Testis (tissue), 3 donors: Measurements from ENCODE around the gene TMEM222. TPM values are rescaled to one million over a fixed set of nuclear protein-coding genes. Genes with fewer than 3 reads are reported as not detected.

Experiments
- DNase-seq: peaks from one replicate; pipeline ENCODE4 v3.0.0-alpha.2; 2019
- H3K27ac ChIP-seq, 2 donors: fragments of 200-600 bp; sonication (generic); one replicate each; pipeline ENCODE4 v1.5.1; 2019
- H3K27me3 ChIP-seq: fragments of 200-600 bp; sonication (generic); one replicate; pipeline ENCODE4 v1.5.1; 2019
- H3K36me3 ChIP-seq: fragments of 200-600 bp; sonication (generic); one replicate; pipeline ENCODE4 v1.5.1; 2017; ENCODE audit warnings: low read depth; ENCODE audit errors: missing control alignments
- H3K4me1 ChIP-seq: fragments of 200-600 bp; sonication (generic); one replicate; pipeline ENCODE4 v1.5.1; 2019
- H3K4me3 ChIP-seq, 2 donors: fragments of 200-600 bp; sonication (generic); one replicate each; pipeline ENCODE4 v1.5.1; 2017 to 2019
- H3K9me3 ChIP-seq: fragments of 200-600 bp; sonication (generic); one replicate; pipeline ENCODE4 v1.5.1; 2017
- CTCF ChIP-seq, 3 experiments: fragments of 450-650 bp in 2 of 3; fragments of 200-600 bp in 1 of 3; sonication (generic) in 1 of 3; IDR thresholded peaks; one replicate each; pipeline ENCODE4 v1.5.1; 2016 to 2019; ENCODE audit warnings: antibody characterized with exemption in 3 of 3, mild to moderate bottlenecking in 2 of 3, moderate library complexity in 1 of 3
- POLR2A ChIP-seq: fragments of 450-650 bp; IDR thresholded peaks from one replicate; pipeline ENCODE4 v1.6.1; 2017; ENCODE audit warnings: antibody characterized with exemption, mild to moderate bottlenecking, moderate library complexity
- WGBS, 2 donors: methylation state at CpG; one replicate each; pipeline ENCODE4 v1.1.5; 2018; 5-methylcytosine and 5-hydroxymethylcytosine counted together
- intact Hi-C: fragments of 100-400 bp; cut with DNase I; formaldehyde crosslinking; loops from one replicate; pipeline ENCODE4 v1.15.1; 2023; ENCODE audit warnings: low total_unique reads
- polyA plus RNA-seq: library from polyadenylated mRNA; stranded (reverse); fragments of 350-450 nt; fragmentation: Illumina TruSeq; extraction: RNeasy Lipid Tissue Mini Kit (QIAGEN cat#74804); gene quantifications from one replicate; pipeline ENCODE4 v1.2.3, GENCODE V29; 2014; ENCODE audit warnings: low read depth, low replicate concordance; ENCODE audit not compliant: insufficient read depth
- total RNA-seq, 2 donors: library from RNA; depleted of rRNA; stranded (reverse); fragments of >200 nt; gene quantifications; one replicate each; pipeline ENCODE4 v1.2.3, GENCODE V29; 2016

TMEM222 gene
- total and polyA plus RNA-seq, 3 donors from 2014 or later: 41.4 to 81.6 (median 67.5) TPM

- no peak for TF ChIP-seq CTCF (IDR thresholded peaks at IDR 0.05)
- no peak for TF ChIP-seq POLR2A
- Histone ChIP-seq H3K36me3 (no peaks in the 10 kb centered on the region), H3K4me1 (no peaks in the 10 kb centered on the region), H3K4me3 (no peak overlapping the region), H3K27ac (no peak overlapping the region), H3K27me3 (no peaks in the 10 kb centered on the region), H3K9me3 (no peaks in the 10 kb centered on the region)
- no peak for DNase-seq
- intact Hi-C loops: no loop called here
- 88 to 90% methylated on average over 8 to 11 of the region's 11 CpGs for WGBS, 2 donors
Measured at GRCh38 chr1:27372808-27373690, 51.1 kb downstream of the TMEM222 start.

GRCh38 chr1:27374362-27375086 is 52.6 kb downstream of the TMEM222 start, which contains the start of gene FCN3:
Gene FCN3 (minus strand): TSS chr1:27374824. CDS start chr1:27374818, 6 bp downstream.
- H3K27ac ChIP-seq: no peak within 1 kb of the TSS
- no peak for TF ChIP-seq CTCF (IDR thresholded peaks at IDR 0.05)
- no peak within 1 kb of the TSS for H3K4me3 ChIP-seq
- 86% methylated on average over 4 of the region's 4 CpGs for WGBS, 2 donors
- no peaks in the 10 kb centered on the region for H3K4me1 ChIP-seq
- no peak for DNase-seq
- H3K27me3 ChIP-seq: no peaks in the 10 kb centered on the region
- intact Hi-C loops: no loop called here
- H3K36me3 ChIP-seq: no peaks in the 10 kb centered on the region
- no peaks in the 10 kb centered on the region for H3K9me3 ChIP-seq

GRCh38 chr1:27377760-27378495 is 56.0 kb downstream of the TMEM222 start:
- Histone ChIP-seq H3K27me3 (no peaks in the 10 kb centered on the region), H3K4me1 (peaks cover 8% of the 10 kb centered on the region), H3K27ac (no peak overlapping the region), H3K9me3 (no peaks in the 10 kb centered on the region), H3K4me3 (no peak overlapping the region), H3K36me3 (no peaks in the 10 kb centered on the region)
- no peak for DNase-seq
- intact Hi-C loops: no loop called here
- TF ChIP-seq CTCF (IDR thresholded peaks at IDR 0.05) (no peak), POLR2A (no peak)
- 68 to 70% methylated on average over 12 of the region's 12 CpGs for WGBS, 2 donors

GRCh38 chr1:27379564-27380122 is 57.7 kb downstream of the TMEM222 start:
- DNase-seq: no peak
- WGBS, 2 donors: 84 to 86% methylated on average over 6 to 10 of the region's 11 CpGs
- no peak overlapping the region for H3K4me3 ChIP-seq
- no peak overlapping the region for H3K27ac ChIP-seq
- H3K9me3 ChIP-seq: no peaks in the 10 kb centered on the region
- intact Hi-C loops: no loop called here
- H3K4me1 ChIP-seq: peaks cover 8% of the 10 kb centered on the region
- no peaks in the 10 kb centered on the region for H3K27me3 ChIP-seq
- TF ChIP-seq CTCF (IDR thresholded peaks at IDR 0.05): no peak
- TF ChIP-seq POLR2A: no peak
- no peaks in the 10 kb centered on the region for H3K36me3 ChIP-seq
